GM13977 (cell line): ENCODE data around the gene TSPAN9.

Experiments
- DNase-seq: peaks from one replicate; pipeline ENCODE4 v3.0.0; 2012; ENCODE audit warnings: low spot score
- in situ Hi-C: fragments of 300-500 bp; cut with MboI; formaldehyde crosslinking; loops from one replicate; pipeline ENCODE4 v1.12.0; 2022; ENCODE audit warnings: low sequenced_read_pairs, low pct_unique_long_range_greater_than_20kb, mixed read lengths, inconsistent platforms; ENCODE audit not compliant: unreplicated experiment
- TF ChIP-seq, protein P1 (sequence below): IDR thresholded peaks from 2 replicates; pipeline ENCODE4 v1.5.1; 2012; ENCODE audit warnings: mild to moderate bottlenecking, control low read depth; ENCODE audit not compliant: insufficient read depth; ENCODE audit errors: extremely low read depth, missing control alignments

TSPAN9 gene

GRCh38 chr12:3333583-3333982 is 256.4 kb downstream of the TSPAN9 start:
- no peak for DNase-seq
- TF ChIP-seq, protein P1, sequence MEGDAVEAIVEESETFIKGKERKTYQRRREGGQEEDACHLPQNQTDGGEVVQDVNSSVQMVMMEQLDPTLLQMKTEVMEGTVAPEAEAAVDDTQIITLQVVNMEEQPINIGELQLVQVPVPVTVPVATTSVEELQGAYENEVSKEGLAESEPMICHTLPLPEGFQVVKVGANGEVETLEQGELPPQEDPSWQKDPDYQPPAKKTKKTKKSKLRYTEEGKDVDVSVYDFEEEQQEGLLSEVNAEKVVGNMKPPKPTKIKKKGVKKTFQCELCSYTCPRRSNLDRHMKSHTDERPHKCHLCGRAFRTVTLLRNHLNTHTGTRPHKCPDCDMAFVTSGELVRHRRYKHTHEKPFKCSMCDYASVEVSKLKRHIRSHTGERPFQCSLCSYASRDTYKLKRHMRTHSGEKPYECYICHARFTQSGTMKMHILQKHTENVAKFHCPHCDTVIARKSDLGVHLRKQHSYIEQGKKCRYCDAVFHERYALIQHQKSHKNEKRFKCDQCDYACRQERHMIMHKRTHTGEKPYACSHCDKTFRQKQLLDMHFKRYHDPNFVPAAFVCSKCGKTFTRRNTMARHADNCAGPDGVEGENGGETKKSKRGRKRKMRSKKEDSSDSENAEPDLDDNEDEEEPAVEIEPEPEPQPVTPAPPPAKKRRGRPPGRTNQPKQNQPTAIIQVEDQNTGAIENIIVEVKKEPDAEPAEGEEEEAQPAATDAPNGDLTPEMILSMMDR: no peak
- in situ Hi-C loops: loop anchor here (25.0 kb wide), 1 partner anchor 454 kb away; no protein-coding TSS in a partner anchor

DNA sequence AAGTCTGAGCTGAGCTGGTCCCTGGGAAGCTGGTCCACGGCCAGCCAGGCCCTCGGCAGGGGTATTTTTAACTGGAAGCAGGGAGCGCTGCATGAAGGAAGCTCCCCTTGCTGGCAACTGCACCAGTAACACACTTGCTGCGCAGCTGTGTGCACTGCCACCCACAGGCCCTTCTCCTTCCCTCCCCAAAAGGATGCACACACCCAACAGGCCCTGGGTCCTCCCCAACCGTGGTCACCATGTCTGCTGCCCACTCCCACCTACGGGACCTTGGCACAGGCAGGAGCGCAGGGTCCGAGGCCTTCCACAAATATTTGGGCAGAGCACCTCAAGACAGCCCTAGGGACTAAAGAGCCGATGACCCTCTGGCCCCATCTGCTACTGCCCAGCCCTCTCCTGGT is 256.8 kb downstream of the TSPAN9 start:
- in situ Hi-C loops: loop anchor here (25.0 kb wide), 1 partner anchor 453 kb away; no protein-coding TSS in a partner anchor
- TF ChIP-seq, protein P1: no peak
- DNase-seq: no peak

- TF ChIP-seq, protein P1: no peak
- DNase-seq: no peak
- in situ Hi-C loops: loop anchor here (25.0 kb wide), 1 partner anchor 452 kb away; no protein-coding TSS in a partner anchor
Observed at GRCh38 chr12:3335078-3335487, 257.9 kb downstream of the TSPAN9 start.
